Thymus (tissue), 11 donors: ENCODE measurements around the gene PSMC3IP. TPM values are rescaled to one million over a fixed set of nuclear protein-coding genes. Genes with fewer than 3 reads are reported as not detected.

Experiments used
- DNase-seq, 9 donors: peaks; one replicate each; pipeline ENCODE4 v3.0.0-alpha.2; 2013; ENCODE audit warnings: low spot score in 9 of 9, low read depth in 6 of 9, missing footprints in 1 of 9
- H3K27ac ChIP-seq, 2 donors: one replicate each; pipeline ENCODE4 v1.5.1; 2013; ENCODE audit warnings: control low read depth in 1 of 2, low read depth in 1 of 2, low read length in 1 of 2, mild to moderate bottlenecking in 1 of 2, moderate library complexity in 1 of 2
- H3K27me3 ChIP-seq, 2 donors: one replicate each; pipeline ENCODE4 v1.5.1; 2013; ENCODE audit warnings: low read length in 1 of 2; ENCODE audit not compliant: control insufficient read depth in 2 of 2, insufficient read depth in 1 of 2
- H3K36me3 ChIP-seq, 2 donors: one replicate each; pipeline ENCODE4 v1.5.1; 2013; ENCODE audit warnings: low read length in 1 of 2, mild to moderate bottlenecking in 1 of 2, moderate library complexity in 1 of 2; ENCODE audit not compliant: control insufficient read depth in 2 of 2, insufficient read depth in 2 of 2
- H3K4me1 ChIP-seq, 2 donors: one replicate each; pipeline ENCODE4 v1.5.1; 2013; ENCODE audit warnings: low read length in 2 of 2; ENCODE audit not compliant: control insufficient read depth in 2 of 2, insufficient read depth in 2 of 2
- H3K4me3 ChIP-seq, 2 donors: one replicate each; pipeline ENCODE4 v1.5.1; 2013; ENCODE audit warnings: low read length in 2 of 2, control low read depth in 1 of 2, mild to moderate bottlenecking in 1 of 2
- H3K9me3 ChIP-seq, 2 donors: one replicate each; pipeline ENCODE4 v1.5.1; 2013; ENCODE audit warnings: low read length in 1 of 2, mild to moderate bottlenecking in 1 of 2; ENCODE audit not compliant: control insufficient read depth in 2 of 2, insufficient read depth in 1 of 2
- WGBS: extraction: QIAGEN DNeasy Blood & Tissue Kit; methylation state at CpG from one replicate; pipeline ENCODE4 v1.1.7; 2013; 5-methylcytosine and 5-hydroxymethylcytosine counted together
- polyA plus RNA-seq: library from polyadenylated mRNA; stranded (reverse); fragments of 200-250 nt; gene quantifications from one replicate; pipeline ENCODE4 v1.2.3, GENCODE V29; 2013
- total RNA-seq: library from RNA; stranded (reverse); fragments of 120-200 nt; gene quantifications from one replicate; pipeline ENCODE4 v1.2.4, GENCODE V29; 2013
- donor health status: healthy.

Gene PSMC3IP
- total and polyA plus RNA-seq, 2 donors: 5.1 to 7.2 TPM

- H3K4me1 ChIP-seq: peaks cover 9 to 37% of the 10 kb centered on the region in 2 donors
- H3K27ac ChIP-seq: no peak overlapping the region
- WGBS: 98% methylated on average over 5 of the region's 5 CpGs
- no peak overlapping the region for H3K4me3 ChIP-seq
- DNase-seq: no peak
- no peaks in the 10 kb centered on the region for H3K27me3 ChIP-seq
- H3K9me3 ChIP-seq: peaks cover 0 to 4% of the 10 kb centered on the region in 2 donors
- peaks cover 11 to 27% of the 10 kb centered on the region in 2 donors for H3K36me3 ChIP-seq
Measured at GRCh38 chr17:42537826-42538451, 39.6 kb downstream of the PSMC3IP start.

DNA sequence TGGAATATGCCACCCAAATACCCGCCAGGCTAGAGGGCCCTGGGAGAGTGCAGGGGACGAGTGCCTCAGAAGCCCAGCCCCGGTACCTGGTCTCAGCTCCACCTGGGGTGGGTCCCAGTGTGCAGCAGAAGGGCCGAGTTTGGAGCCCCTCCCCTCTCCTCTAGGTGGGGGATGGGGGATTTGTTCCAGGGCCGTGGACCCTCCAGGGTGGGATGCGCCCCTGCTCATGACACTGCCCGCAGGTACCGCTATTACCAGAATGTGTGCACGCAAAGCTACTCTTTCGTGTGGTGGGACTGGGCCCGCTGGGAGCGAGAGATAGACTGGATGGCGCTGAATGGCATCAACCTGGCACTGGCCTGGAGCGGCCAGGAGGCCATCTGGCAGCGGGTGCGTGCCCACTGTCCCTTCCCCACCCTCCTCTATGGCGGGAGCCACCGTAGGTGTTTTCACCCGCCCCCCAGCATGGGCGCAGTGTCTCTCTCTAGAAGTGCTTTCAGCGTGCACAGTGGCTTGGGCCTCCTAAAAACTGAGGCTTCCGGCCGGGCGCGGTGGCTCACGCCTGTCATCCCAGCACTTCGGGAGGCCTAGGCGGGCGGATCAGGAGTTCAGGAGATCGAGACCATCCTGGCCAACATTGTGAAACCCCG is 40.2 kb downstream of the PSMC3IP start:
- Histone ChIP-seq H3K27ac (no peak overlapping the region), H3K9me3 (peaks cover 0 to 4% of the 10 kb centered on the region in 2 donors), H3K4me3 (peak overlapping the region; percentile 61 to 88), H3K36me3 (peaks cover 6 to 21% of the 10 kb centered on the region in 2 donors), H3K27me3 (no peaks in the 10 kb centered on the region), H3K4me1 (peaks cover 9 to 34% of the 10 kb centered on the region in 2 donors)
- DNase-seq: no peak
- 92% methylated on average over 31 of the region's 31 CpGs for WGBS

GRCh38 chr17:42536372-42537155 is 41.0 kb downstream of the PSMC3IP start:
- peaks cover 13 to 37% of the 10 kb centered on the region in 2 donors for H3K4me1 ChIP-seq
- peak overlapping the region; percentile 61 to 88 for H3K4me3 ChIP-seq
- H3K9me3 ChIP-seq: peaks cover 0 to 4% of the 10 kb centered on the region in 2 donors
- no peaks in the 10 kb centered on the region for H3K27me3 ChIP-seq
- H3K36me3 ChIP-seq: peaks cover 5 to 19% of the 10 kb centered on the region in 2 donors
- 1% methylated on average over 65 of the region's 65 CpGs for WGBS
- peak in 3 of 9 donors; percentile 53 to 71 (median 55) for DNase-seq
- H3K27ac ChIP-seq: peak overlapping the region; percentile 51 to 91

GRCh38 chr17:42536048-42536371 is 41.5 kb downstream of the PSMC3IP start, which contains the start of gene NAGLU:
NAGLU (plus strand) TSS chr17:42536241; CDS start chr17:42536273, 32 bp downstream.
- H3K9me3 ChIP-seq: peaks cover 0 to 4% of the 10 kb centered on the region in 2 donors
- no peaks in the 10 kb centered on the region for H3K27me3 ChIP-seq
- H3K4me1 ChIP-seq: peaks cover 16 to 37% of the 10 kb centered on the region in 2 donors
- peak in 4 of 9 donors; percentile 57 to 82 (median 74) for DNase-seq
- H3K27ac ChIP-seq: peak within 1 kb of the TSS; percentile 69 to 91
- H3K36me3 ChIP-seq: peaks cover 3 to 13% of the 10 kb centered on the region in 2 donors
- WGBS: under 1% methylated on average over 40 of the region's 40 CpGs
- peak within 1 kb of the TSS; percentile 61 to 88 for H3K4me3 ChIP-seq

- peaks cover 0 to 4% of the 10 kb centered on the region in 2 donors for H3K9me3 ChIP-seq
- peak overlapping the region; percentile 61 to 69 for H3K27ac ChIP-seq
- peak overlapping the region; percentile 55 to 88 for H3K4me3 ChIP-seq
- peaks cover 21 to 37% of the 10 kb centered on the region in 2 donors for H3K4me1 ChIP-seq
- 52% methylated on average over 26 of the region's 26 CpGs for WGBS
- peaks cover 0 to 11% of the 10 kb centered on the region in 2 donors for H3K36me3 ChIP-seq
- DNase-seq: no peak
- no peaks in the 10 kb centered on the region for H3K27me3 ChIP-seq
Measured at GRCh38 chr17:42535155-42536047, 42.1 kb downstream of the PSMC3IP start.

- peak in 2 of 9 donors; percentile 35 to 65 for DNase-seq
- 15% methylated on average over 60 of the region's 60 CpGs for WGBS
Measured at GRCh38 chr17:42531455-42532354, 45.8 kb downstream of the PSMC3IP start.

GRCh38 chr17:42530952-42531454 is 46.5 kb downstream of the PSMC3IP start:
- H3K27me3 ChIP-seq: no peaks in the 10 kb centered on the region
- no peak overlapping the region for H3K4me3 ChIP-seq
- no peaks in the 10 kb centered on the region for H3K36me3 ChIP-seq
- WGBS: 92% methylated on average over 2 of the region's 2 CpGs
- peak overlapping the region in 1 of 2 donors; percentile 95 for H3K27ac ChIP-seq
- peaks cover 23 to 52% of the 10 kb centered on the region in 2 donors for H3K4me1 ChIP-seq
- peak in 1 of 9 donors; percentile 29 for DNase-seq
- H3K9me3 ChIP-seq: no peaks in the 10 kb centered on the region

More at GRCh38 chr17:42531455-42532354, 45.8 kb downstream of the PSMC3IP start:
- peaks cover 25 to 55% of the 10 kb centered on the region in 2 donors for H3K4me1 ChIP-seq
- peak overlapping the region; percentile 36 to 56 for H3K4me3 ChIP-seq
- no peaks in the 10 kb centered on the region for H3K27me3 ChIP-seq
- no peaks in the 10 kb centered on the region for H3K36me3 ChIP-seq
- peaks cover 0 to 3% of the 10 kb centered on the region in 2 donors for H3K9me3 ChIP-seq
- H3K27ac ChIP-seq: peak overlapping the region in 1 of 2 donors; percentile 36
